Endothelial cell of umbilical vein (primary cell): ENCODE measurements around the gene PIK3R6.

Experiments
- CTCF ChIP-seq, 2 donors: IDR thresholded peaks; 1 replicate in 1 of 2; 2 replicates in 1 of 2; pipeline ENCODE4 v1.5.1; 2011; ENCODE audit warnings: low read length in 2 of 2, mild to moderate bottlenecking in 2 of 2, moderate library complexity in 2 of 2, control low read depth in 1 of 2, inconsistent platforms in 1 of 2, low read depth in 1 of 2; ENCODE audit not compliant: insufficient read depth in 1 of 2; ENCODE audit errors: extremely low read depth in 1 of 2
- EZH2 ChIP-seq: IDR thresholded peaks from 2 replicates; pipeline ENCODE4 v1.6.1; 2012; ENCODE audit warnings: borderline replicate concordance, low read depth, mild to moderate bottlenecking, moderate library complexity, low read length, inconsistent platforms; ENCODE audit not compliant: severe bottlenecking
- FOS ChIP-seq: IDR thresholded peaks from 2 replicates; pipeline ENCODE4 v1.6.1; 2011; ENCODE audit warnings: mild to moderate bottlenecking, low read length, moderate library complexity, borderline replicate concordance; ENCODE audit not compliant: insufficient read depth
- MAX ChIP-seq: IDR thresholded peaks from 2 replicates; pipeline ENCODE4 v1.6.1; 2011; ENCODE audit not compliant: insufficient read depth, insufficient read length
- MYC ChIP-seq: IDR thresholded peaks from one replicate; pipeline ENCODE4 v1.6.1; 2011; ENCODE audit warnings: mild to moderate bottlenecking, low read depth, low read length
- POLR2A ChIP-seq: IDR thresholded peaks from 2 replicates; pipeline ENCODE4 v1.6.1; 2012; ENCODE audit warnings: low read depth, mild to moderate bottlenecking, control low read depth, low read length

GRCh38 chr17:8916466-8916865 is 49.0 kb upstream of the PIK3R6 start:
- TF ChIP-seq POLR2A (no peak), MAX (no peak), CTCF (IDR thresholded peaks at IDR 0.05; ENCODE audit: extremely low read depth in 1 of 2, insufficient read depth in 1 of 2, low read depth in 1 of 2, low read length in 2 of 2) (no peak), EZH2 (no peak), MYC (no peak), FOS (no peak)
